ENCODE data around the gene MYOD1.

The MYOD1 gene

GRCh38 chr11:17770917-17771316 is 51.5 kb downstream of the MYOD1 start:
- peak; percentile 55 for TF ChIP-seq CTCF (conservative IDR thresholded peaks at IDR 0.05; ENCODE audit: low read depth, low read length)
- H3K4me3 ChIP-seq (ENCODE audit: low read depth, low read length): no peak overlapping the region
- DNase-seq (ENCODE audit: low read depth): peak; percentile 41

- no peak for DNase-seq (ENCODE audit: low read depth)
- TF ChIP-seq CTCF (conservative IDR thresholded peaks at IDR 0.05; ENCODE audit: low read depth, low read length): no peak
- H3K4me3 ChIP-seq (ENCODE audit: low read depth, low read length): no peak overlapping the region
Observed at GRCh38 chr11:17771415-17771814, 52.0 kb downstream of the MYOD1 start.
